ENCODE results near the gene TLCD4. TPM values are rescaled to one million over a fixed set of nuclear protein-coding genes. Genes with fewer than 3 reads are reported as not detected.

Gene TLCD4
- total and polyA plus RNA-seq, 2 of the 8 experiments (the other 6 are each of a cell fraction or from before 2014, with no cell fraction given), result 0.79 to 4.2 TPM

- TF ChIP-seq TAF7 (optimal IDR thresholded peaks at IDR 0.05; ENCODE audit: borderline replicate concordance, low read depth, low read length) (no peak), BACH1 (IDR thresholded peaks at IDR 0.05; ENCODE audit: low read length) (no peak), JUND (IDR thresholded peaks at IDR 0.05; ENCODE audit: low read length) (no peak), SRF (IDR thresholded peaks at IDR 0.05; ENCODE audit: low read depth, low read length) (no peak), RBBP5 (IDR thresholded peaks at IDR 0.05; ENCODE audit: borderline replicate concordance, low read depth, low read length) (no peak)
These were observed 28.9 kb upstream of the TLCD4 start (continued) for GRCh38 chr1:95088303-95088702.

Measured in H1 (cell line).